Mononuclear cell (primary cell): Measurements from ENCODE around the gene TFEB. TPM values are rescaled to one million over a fixed set of nuclear protein-coding genes. Genes with fewer than 3 reads are reported as not detected.
A peak's percentile ranks its signal among the peaks of the same experiment; 100 is the strongest.

Source experiments
- H3K27me3 ChIP-seq: 2 replicates; pipeline ENCODE4 v1.6.0; 2011; ENCODE audit warnings: low read length, control low read depth; ENCODE audit not compliant: insufficient read depth
- H3K4me1 ChIP-seq: 2 replicates; pipeline ENCODE4 v1.5.1; 2011; ENCODE audit warnings: mild to moderate bottlenecking, low read length, control low read depth; ENCODE audit not compliant: insufficient read depth
- H3K4me3 ChIP-seq: 2 replicates; pipeline ENCODE4 v1.5.1; 2011; ENCODE audit warnings: mild to moderate bottlenecking, low read length, moderate library complexity
- H3K9me3 ChIP-seq: 2 replicates; pipeline ENCODE4 v1.5.1; 2011; ENCODE audit warnings: low read depth, mild to moderate bottlenecking, control low read depth, low read length
- total RNA-seq: library from RNA; depleted of rRNA; stranded (reverse); fragments of >200 nt; gene quantifications from one replicate; pipeline ENCODE4 v1.2.3, GENCODE V29; 2012

The TFEB gene
- total RNA-seq, 1 donor, result 18.1 TPM

- Histone ChIP-seq H3K27me3 (no peaks in the 10 kb centered on the region), H3K4me3 (no peak overlapping the region), H3K4me1 (peaks cover 100% of the 10 kb centered on the region), H3K9me3 (no peaks in the 10 kb centered on the region)
Observed at GRCh38 chr6:41724586-41725501, 10.6 kb downstream of the TFEB start.

GRCh38 chr6:41724228-41724580 lies 11.2 kb downstream of the TFEB start:
- Histone ChIP-seq H3K9me3 (no peaks in the 10 kb centered on the region), H3K4me3 (no peak overlapping the region), H3K27me3 (no peaks in the 10 kb centered on the region), H3K4me1 (peaks cover 96% of the 10 kb centered on the region)

- Histone ChIP-seq H3K27me3 (no peaks in the 10 kb centered on the region), H3K9me3 (no peaks in the 10 kb centered on the region), H3K4me1 (peaks cover 95% of the 10 kb centered on the region), H3K4me3 (peak overlapping the region; percentile 38)
Observed at GRCh38 chr6:41723530-41724227, 11.7 kb downstream of the TFEB start.

GRCh38 chr6:41722969-41723529 lies 12.4 kb downstream of the TFEB start:
- Histone ChIP-seq H3K4me1 (peaks cover 95% of the 10 kb centered on the region), H3K27me3 (no peaks in the 10 kb centered on the region), H3K9me3 (no peaks in the 10 kb centered on the region), H3K4me3 (peak overlapping the region; percentile 38)

GRCh38 chr6:41721414-41721813 lies 14.0 kb downstream of the TFEB start:
- no peak overlapping the region for H3K4me3 ChIP-seq
- H3K27me3 ChIP-seq, result no peaks in the 10 kb centered on the region
- peaks cover 95% of the 10 kb centered on the region for H3K4me1 ChIP-seq
- no peaks in the 10 kb centered on the region for H3K9me3 ChIP-seq

GRCh38 chr6:41720783-41721182 lies 14.6 kb downstream of the TFEB start:
- H3K9me3 ChIP-seq, result no peaks in the 10 kb centered on the region
- no peaks in the 10 kb centered on the region for H3K27me3 ChIP-seq
- no peak overlapping the region for H3K4me3 ChIP-seq
- peaks cover 95% of the 10 kb centered on the region for H3K4me1 ChIP-seq

GRCh38 chr6:41720262-41720620 lies 15.2 kb downstream of the TFEB start:
- no peaks in the 10 kb centered on the region for H3K27me3 ChIP-seq
- H3K4me3 ChIP-seq, result no peak overlapping the region
- peaks cover 94% of the 10 kb centered on the region for H3K4me1 ChIP-seq
- no peaks in the 10 kb centered on the region for H3K9me3 ChIP-seq

- no peak overlapping the region for H3K4me3 ChIP-seq
- H3K27me3 ChIP-seq, result no peaks in the 10 kb centered on the region
- peaks cover 89% of the 10 kb centered on the region for H3K4me1 ChIP-seq
- no peaks in the 10 kb centered on the region for H3K9me3 ChIP-seq
Observed at GRCh38 chr6:41719436-41720261, 15.8 kb downstream of the TFEB start.

GRCh38 chr6:41718828-41719227 lies 16.6 kb downstream of the TFEB start:
- no peaks in the 10 kb centered on the region for H3K27me3 ChIP-seq
- peaks cover 89% of the 10 kb centered on the region for H3K4me1 ChIP-seq
- no peak overlapping the region for H3K4me3 ChIP-seq
- H3K9me3 ChIP-seq, result no peaks in the 10 kb centered on the region

GRCh38 chr6:41717392-41717736 lies 18.0 kb downstream of the TFEB start:
- Histone ChIP-seq H3K4me3 (no peak overlapping the region), H3K27me3 (no peaks in the 10 kb centered on the region), H3K4me1 (peaks cover 89% of the 10 kb centered on the region), H3K9me3 (no peaks in the 10 kb centered on the region)

- no peaks in the 10 kb centered on the region for H3K27me3 ChIP-seq
- no peak overlapping the region for H3K4me3 ChIP-seq
- peaks cover 89% of the 10 kb centered on the region for H3K4me1 ChIP-seq
- no peaks in the 10 kb centered on the region for H3K9me3 ChIP-seq
Observed at GRCh38 chr6:41716516-41717391, 18.7 kb downstream of the TFEB start.

- Histone ChIP-seq H3K27me3 (no peaks in the 10 kb centered on the region), H3K9me3 (no peaks in the 10 kb centered on the region), H3K4me3 (no peak overlapping the region), H3K4me1 (peaks cover 81% of the 10 kb centered on the region)
Observed at GRCh38 chr6:41715795-41716515, 19.5 kb downstream of the TFEB start.

- H3K4me3 ChIP-seq, result no peak overlapping the region
- no peaks in the 10 kb centered on the region for H3K9me3 ChIP-seq
- peaks cover 68% of the 10 kb centered on the region for H3K4me1 ChIP-seq
- no peaks in the 10 kb centered on the region for H3K27me3 ChIP-seq
Observed at GRCh38 chr6:41714556-41715273, 20.7 kb downstream of the TFEB start.
